Effector memory CD4-positive, alpha-beta T cell (primary cell): Measurements from ENCODE around the gene MKNK1.

ENCODE experiments used
- DNase-seq, 3 donors: peaks; one replicate each; pipeline ENCODE4 v3.0.0-alpha.2; 2020
- H3K27ac ChIP-seq: 2 replicates; pipeline ENCODE4 v1.7.0; 2013; ENCODE audit warnings: mild to moderate bottlenecking, low read length, moderate library complexity; ENCODE audit not compliant: insufficient read depth, poor library complexity, severe bottlenecking
- H3K27me3 ChIP-seq: replicated peaks from 2 replicates; pipeline ENCODE4 v1.7.0; 2013; ENCODE audit warnings: mild to moderate bottlenecking, low read length; ENCODE audit not compliant: insufficient read depth, control insufficient read depth, poor library complexity, severe bottlenecking
- H3K36me3 ChIP-seq: 2 replicates; pipeline ENCODE4 v1.7.0; 2013; ENCODE audit warnings: mild to moderate bottlenecking, low read length, moderate library complexity; ENCODE audit not compliant: control insufficient read depth, insufficient read depth
- H3K4me1 ChIP-seq: 2 replicates; pipeline ENCODE4 v1.7.0; 2013; ENCODE audit warnings: low read length, mild to moderate bottlenecking; ENCODE audit not compliant: control insufficient read depth, insufficient read depth, poor library complexity, severe bottlenecking
- H3K4me3 ChIP-seq: 2 replicates; pipeline ENCODE4 v1.7.0; 2013; ENCODE audit warnings: low read length, low read depth, mild to moderate bottlenecking; ENCODE audit not compliant: insufficient read depth, poor library complexity, severe bottlenecking
- H3K9me3 ChIP-seq: 2 replicates; pipeline ENCODE4 v1.7.0; 2013; ENCODE audit warnings: mild to moderate bottlenecking, low read length, moderate library complexity; ENCODE audit not compliant: control insufficient read depth

Gene MKNK1

DNA sequence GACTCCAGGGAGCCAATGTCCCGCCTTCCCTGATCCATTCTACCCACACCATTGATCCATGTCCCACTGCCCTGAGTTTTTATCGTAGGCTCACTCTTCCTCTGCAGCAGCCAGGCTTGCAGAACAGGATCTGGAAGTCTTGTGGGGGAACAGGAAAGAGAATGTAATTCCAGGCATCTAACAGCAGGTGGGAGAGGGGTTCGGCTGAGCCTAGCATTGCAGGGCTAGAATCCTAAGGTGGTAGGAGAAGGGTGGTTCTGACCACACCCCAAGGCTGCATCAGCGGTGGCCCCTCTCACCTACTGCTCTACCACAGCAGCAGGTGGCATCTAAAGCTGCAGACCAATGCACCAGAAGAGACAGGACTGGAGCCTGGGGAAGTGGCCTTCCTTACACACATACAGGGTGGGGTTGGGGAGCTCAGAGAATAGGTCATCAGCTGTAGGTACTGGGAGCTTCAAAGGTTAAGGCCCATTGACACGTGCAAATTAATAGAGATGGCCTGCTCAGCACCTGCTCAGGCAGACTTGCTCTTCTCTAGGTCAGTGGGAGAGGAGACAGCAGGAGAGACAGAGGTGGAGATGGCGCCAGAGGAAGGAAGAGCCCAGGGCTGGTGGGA is 73.2 kb downstream of the MKNK1 start:
- no peak for DNase-seq
- Histone ChIP-seq H3K9me3 (no peaks in the 10 kb centered on the region), H3K27me3 (peaks cover 5% of the 10 kb centered on the region)

DNA sequence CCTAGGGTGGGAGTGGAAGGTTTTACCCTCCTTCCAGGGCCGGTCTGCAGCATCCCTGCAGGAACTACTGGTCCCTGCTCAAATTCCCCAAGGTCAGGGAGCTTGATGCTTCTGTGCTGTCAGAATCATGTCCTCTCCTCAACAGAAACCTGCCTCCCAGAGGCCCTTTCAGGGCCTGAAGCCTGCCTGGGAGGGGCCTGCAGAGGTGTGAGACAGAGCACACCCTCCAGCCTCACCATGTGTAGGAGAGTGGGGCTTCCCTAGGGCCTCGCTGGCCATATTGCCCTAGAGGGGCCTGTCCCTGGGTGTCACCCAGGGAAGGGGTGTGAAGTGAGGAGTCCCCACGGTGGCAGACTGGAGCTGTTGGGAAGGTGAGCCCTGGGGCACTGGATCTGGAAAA is 73.8 kb downstream of the MKNK1 start:
- Histone ChIP-seq H3K27ac (no peak overlapping the region), H3K4me1 (peaks cover 3% of the 10 kb centered on the region), H3K27me3 (peaks cover 5% of the 10 kb centered on the region), H3K36me3 (no peaks in the 10 kb centered on the region), H3K9me3 (no peaks in the 10 kb centered on the region), H3K4me3 (no peak overlapping the region)
- no peak for DNase-seq

More for the DNA sequence above, 73.2 kb downstream of the MKNK1 start:
- Histone ChIP-seq H3K4me1 (peaks cover 3% of the 10 kb centered on the region), H3K4me3 (no peak overlapping the region), H3K27ac (no peak overlapping the region), H3K36me3 (no peaks in the 10 kb centered on the region)

DNA sequence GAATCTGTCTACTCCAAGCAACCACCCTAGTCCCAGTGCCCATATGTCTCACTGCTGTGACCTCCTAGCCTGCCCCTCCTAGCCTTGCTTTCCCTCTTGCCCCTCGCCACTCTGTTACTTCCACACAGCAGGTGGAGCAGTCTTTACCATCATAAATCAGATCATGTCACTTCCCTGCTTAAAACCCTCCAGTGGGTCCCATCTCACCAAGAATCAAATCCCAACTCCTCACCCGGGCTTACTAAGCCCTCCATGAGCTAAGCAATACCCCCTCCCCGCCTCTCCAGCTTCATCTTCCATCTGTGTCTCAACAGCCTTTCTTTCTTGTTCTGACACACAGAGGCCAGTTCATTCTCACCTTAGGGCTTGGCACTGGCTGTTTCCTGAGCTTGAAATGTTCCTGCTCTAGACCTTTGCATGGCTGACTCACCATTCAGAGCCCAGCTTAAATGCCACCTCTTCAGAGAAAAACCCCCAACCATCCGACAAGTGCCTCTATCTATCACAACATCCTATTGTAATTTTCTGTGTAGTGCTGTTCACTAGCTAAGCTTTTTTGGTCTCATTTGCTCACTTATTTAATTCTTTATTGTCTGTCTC is 74.9 kb downstream of the MKNK1 start:
- Histone ChIP-seq H3K4me1 (no peaks in the 10 kb centered on the region), H3K4me3 (no peak overlapping the region), H3K27me3 (peaks cover 5% of the 10 kb centered on the region), H3K36me3 (no peaks in the 10 kb centered on the region), H3K27ac (no peak overlapping the region), H3K9me3 (no peaks in the 10 kb centered on the region)
- no peak for DNase-seq

- Histone ChIP-seq H3K4me3 (no peak overlapping the region), H3K9me3 (no peaks in the 10 kb centered on the region), H3K27ac (no peak overlapping the region), H3K27me3 (peaks cover 5% of the 10 kb centered on the region), H3K4me1 (no peaks in the 10 kb centered on the region), H3K36me3 (no peaks in the 10 kb centered on the region)
- no peak for DNase-seq
These were observed 75.6 kb downstream of the MKNK1 start for GRCh38 chr1:46528297-46528955.

GRCh38 chr1:46527474-46528296 is 76.4 kb downstream of the MKNK1 start:
- H3K27me3 ChIP-seq: peaks cover 5% of the 10 kb centered on the region

GRCh38 chr1:46526691-46527291 is 77.3 kb downstream of the MKNK1 start:
- Histone ChIP-seq H3K4me1 (no peaks in the 10 kb centered on the region), H3K36me3 (no peaks in the 10 kb centered on the region), H3K27me3 (peaks cover 5% of the 10 kb centered on the region), H3K27ac (no peak overlapping the region), H3K4me3 (no peak overlapping the region), H3K9me3 (no peaks in the 10 kb centered on the region)
- no peak for DNase-seq

More at GRCh38 chr1:46527474-46528296, 76.4 kb downstream of the MKNK1 start:
- H3K9me3 ChIP-seq: no peaks in the 10 kb centered on the region
- no peak overlapping the region for H3K4me3 ChIP-seq
- H3K27ac ChIP-seq: no peak overlapping the region
- no peaks in the 10 kb centered on the region for H3K4me1 ChIP-seq
- peak; percentile 38 to 55 (median 40) for DNase-seq
- H3K36me3 ChIP-seq: no peaks in the 10 kb centered on the region

DNA sequence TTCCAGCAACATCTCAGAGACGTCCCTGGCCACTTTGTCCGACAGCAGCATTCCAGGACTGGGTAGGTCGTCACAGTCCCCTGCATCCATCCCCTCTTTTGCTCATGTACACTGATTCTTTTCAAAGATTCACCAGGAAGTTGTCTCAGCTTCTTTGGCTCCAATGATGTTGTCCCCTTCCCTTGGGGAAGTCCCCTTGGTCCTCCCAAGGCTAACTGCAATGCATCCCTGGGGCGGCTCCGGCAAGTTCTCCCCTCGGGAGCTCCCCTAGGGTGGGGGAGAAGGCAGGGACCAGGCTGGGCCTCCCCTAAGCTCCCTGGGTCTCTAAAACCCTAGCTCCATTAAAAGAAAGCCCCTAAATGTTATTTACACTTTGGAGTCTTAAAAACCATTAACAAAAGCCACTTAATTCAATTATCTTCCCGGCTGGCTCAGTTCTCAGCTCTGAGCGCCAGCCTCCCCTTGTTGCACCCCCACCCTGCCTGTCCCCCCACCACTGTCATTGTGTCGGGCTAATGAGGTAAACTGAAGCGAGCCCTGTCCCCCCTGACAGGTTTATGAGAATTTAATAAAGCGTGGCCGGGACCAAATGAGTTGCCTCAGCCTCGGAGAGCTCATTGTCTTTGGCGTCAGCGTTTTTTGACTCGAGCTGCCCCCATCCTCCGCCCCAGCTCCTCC is 77.9 kb downstream of the MKNK1 start:
- peaks cover 5% of the 10 kb centered on the region for H3K27me3 ChIP-seq
- no peaks in the 10 kb centered on the region for H3K36me3 ChIP-seq
- no peak for DNase-seq
- no peak overlapping the region for H3K27ac ChIP-seq
- no peaks in the 10 kb centered on the region for H3K4me1 ChIP-seq
- no peaks in the 10 kb centered on the region for H3K9me3 ChIP-seq
- H3K4me3 ChIP-seq: no peak overlapping the region

DNA sequence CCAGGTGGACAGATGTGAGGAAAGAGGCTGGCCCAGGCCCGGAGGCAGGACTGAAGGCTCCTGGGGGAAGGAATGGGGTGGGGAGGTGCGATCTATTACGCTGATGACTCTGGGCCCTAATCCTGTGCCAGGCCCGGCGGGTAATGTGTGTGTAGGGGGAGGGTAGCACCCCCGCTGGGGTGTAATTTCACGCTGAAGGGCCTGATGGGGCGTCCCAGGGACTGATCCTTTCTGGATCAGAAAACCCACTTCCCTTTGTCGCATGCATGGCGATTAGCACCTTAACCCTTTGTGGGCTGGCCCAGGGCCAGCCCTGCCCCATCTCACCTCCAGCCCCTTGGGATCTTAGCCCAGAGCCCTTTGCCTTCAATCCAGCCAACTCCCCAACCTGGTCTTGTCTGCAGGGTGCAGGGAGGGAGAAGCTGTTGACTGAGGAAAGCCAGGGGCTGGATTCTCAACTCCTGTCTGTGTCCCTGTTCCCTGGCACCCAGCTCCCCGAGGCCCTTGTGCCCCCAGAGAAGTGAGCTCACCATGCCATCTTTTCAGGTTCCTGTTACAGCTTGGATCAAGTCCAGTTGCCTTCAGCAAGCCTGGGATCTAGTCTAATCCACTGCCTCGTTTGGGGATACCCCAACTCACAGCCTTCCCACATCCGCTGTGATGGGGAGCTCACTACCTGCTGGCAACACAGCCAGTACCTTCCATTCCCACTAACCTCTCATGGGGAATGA is 78.7 kb downstream of the MKNK1 start:
- peaks cover 5% of the 10 kb centered on the region for H3K27me3 ChIP-seq
- no peaks in the 10 kb centered on the region for H3K36me3 ChIP-seq
- DNase-seq: no peak
- no peaks in the 10 kb centered on the region for H3K9me3 ChIP-seq
- no peaks in the 10 kb centered on the region for H3K4me1 ChIP-seq
- H3K4me3 ChIP-seq: no peak overlapping the region
- H3K27ac ChIP-seq: no peak overlapping the region

DNA sequence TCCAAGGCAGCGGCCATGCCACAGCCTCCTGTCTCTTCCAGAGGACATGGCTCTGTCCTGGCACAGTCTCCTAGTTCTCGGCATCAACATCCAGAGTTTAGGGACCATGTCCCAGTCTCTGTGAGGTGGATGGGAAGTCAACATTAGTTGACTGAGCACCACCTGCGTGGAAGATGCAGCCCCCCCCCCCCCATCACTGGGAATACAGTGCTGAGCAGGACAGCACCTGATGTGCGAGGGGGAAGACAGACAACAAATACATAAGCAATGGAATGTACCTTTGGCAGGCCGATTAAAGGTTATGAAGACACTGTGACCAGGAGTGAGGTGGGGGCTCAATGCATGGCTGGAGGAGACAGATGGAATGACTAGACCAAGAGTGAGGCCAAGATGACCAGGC is 79.2 kb downstream of the MKNK1 start:
- Histone ChIP-seq H3K4me3 (no peak overlapping the region), H3K36me3 (no peaks in the 10 kb centered on the region), H3K27me3 (peaks cover 5% of the 10 kb centered on the region), H3K27ac (no peak overlapping the region), H3K9me3 (no peaks in the 10 kb centered on the region), H3K4me1 (no peaks in the 10 kb centered on the region)
- DNase-seq: no peak
